GM18502 (cell line): ENCODE results near the gene KLHL24.
"Not testable (repeated sequence)": the region's sequence is repeated elsewhere in the genome, so short reads cannot be mapped to it uniquely, and the experiment has no call there.

Experiments
- ATAC-seq: cut with Tn5 transposase; IDR thresholded peaks from one replicate; pipeline ENCODE4 v1.9.1; 2021; ENCODE audit warnings: mild to moderate bottlenecking; ENCODE audit not compliant: unreplicated experiment, poor library complexity

Gene KLHL24, protein sequence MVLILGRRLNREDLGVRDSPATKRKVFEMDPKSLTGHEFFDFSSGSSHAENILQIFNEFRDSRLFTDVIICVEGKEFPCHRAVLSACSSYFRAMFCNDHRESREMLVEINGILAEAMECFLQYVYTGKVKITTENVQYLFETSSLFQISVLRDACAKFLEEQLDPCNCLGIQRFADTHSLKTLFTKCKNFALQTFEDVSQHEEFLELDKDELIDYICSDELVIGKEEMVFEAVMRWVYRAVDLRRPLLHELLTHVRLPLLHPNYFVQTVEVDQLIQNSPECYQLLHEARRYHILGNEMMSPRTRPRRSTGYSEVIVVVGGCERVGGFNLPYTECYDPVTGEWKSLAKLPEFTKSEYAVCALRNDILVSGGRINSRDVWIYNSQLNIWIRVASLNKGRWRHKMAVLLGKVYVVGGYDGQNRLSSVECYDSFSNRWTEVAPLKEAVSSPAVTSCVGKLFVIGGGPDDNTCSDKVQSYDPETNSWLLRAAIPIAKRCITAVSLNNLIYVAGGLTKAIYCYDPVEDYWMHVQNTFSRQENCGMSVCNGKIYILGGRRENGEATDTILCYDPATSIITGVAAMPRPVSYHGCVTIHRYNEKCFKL

GRCh38 chr3:183635431-183636220 lies at the start of gene KLHL24:
TSS of gene KLHL24 (plus strand) at chr3:183635623. CDS start at chr3:183650357, 14,734 bp downstream.
- ATAC-seq = peak; percentile 83

DNA sequence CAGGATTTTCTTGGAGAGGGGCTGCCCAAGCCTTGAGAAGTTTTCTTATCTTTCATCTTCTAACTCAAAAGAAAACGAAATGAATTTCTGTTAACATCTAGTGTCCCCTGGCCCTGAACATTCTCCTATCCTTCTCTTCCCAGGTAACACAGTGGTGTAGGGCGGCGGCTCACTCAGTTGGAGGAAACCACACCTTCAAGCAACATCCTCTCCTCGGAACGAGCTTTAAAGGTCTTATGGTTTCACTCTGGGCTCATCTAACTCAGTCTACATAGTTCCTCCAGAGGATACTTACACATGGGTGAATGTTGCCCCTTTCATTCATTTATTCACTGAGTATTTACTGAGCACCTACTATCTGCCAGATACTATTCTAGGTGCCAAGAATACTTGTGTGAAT lies 48.9 kb upstream of the KLHL24 start:
- ATAC-seq = no peak

DNA sequence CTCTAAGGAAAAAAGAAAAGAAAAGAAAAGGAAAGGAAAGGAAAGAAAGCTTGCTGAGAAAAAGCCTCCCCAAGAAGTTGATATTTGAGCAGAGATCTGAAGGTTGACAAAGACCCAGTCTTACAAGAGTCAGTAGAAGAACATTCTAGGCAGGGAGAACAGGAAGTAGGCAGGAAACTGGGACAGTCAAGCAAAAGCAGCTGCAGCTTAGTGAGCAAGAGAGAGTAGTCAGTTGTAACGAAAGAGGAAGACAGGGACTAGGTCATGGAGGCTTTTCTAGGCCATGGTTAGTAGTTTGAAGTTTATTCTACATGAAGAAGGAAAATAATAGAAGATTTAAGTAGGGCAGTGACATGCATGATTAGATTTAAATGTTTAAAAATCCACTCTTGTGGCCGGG lies 48.1 kb upstream of the KLHL24 start:
- no peak for ATAC-seq

DNA sequence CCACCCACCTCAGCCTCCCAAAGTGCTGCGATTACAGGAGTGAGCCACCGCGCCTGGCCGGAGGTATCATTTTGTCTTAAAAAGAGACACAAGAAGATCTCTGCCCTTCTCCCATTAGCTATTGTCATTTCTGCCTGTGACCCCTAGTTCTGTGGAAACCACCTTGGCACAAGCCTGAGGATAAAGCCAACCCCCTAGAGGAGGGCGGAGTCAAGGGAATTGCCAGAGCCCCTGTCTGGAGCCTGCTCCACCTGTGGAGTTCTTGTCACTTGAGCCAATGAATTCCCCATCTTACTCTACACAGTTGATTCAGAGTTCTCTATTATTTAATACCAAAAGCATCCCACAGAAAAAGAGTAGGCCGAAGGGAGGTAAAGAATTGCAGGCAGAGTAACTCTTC lies 45.0 kb upstream of the KLHL24 start:
- no peak for ATAC-seq

- ATAC-seq = peak; percentile 94
Measured at GRCh38 chr3:183591881-183592521, 43.4 kb upstream of the KLHL24 start.

DNA sequence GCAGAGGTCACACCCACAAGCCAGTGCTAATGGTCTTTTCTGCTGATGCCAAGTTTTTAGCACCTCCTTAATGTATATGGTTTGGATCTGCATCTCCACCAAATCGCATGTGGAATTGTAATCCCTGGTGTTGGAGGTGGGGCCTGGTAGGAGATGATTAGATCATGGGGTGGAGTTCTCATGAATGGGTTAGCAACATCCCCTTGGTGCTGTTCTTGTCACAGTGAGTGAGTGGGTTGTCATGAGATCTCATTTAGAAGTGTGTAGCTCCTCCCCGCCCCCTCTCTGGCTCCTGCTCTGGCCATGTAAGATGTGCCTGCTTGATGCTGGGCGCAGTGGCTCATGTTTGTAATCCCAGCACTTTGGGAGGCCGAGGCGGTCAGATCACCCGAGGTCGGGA lies 42.6 kb upstream of the KLHL24 start:
- no peak for ATAC-seq

DNA sequence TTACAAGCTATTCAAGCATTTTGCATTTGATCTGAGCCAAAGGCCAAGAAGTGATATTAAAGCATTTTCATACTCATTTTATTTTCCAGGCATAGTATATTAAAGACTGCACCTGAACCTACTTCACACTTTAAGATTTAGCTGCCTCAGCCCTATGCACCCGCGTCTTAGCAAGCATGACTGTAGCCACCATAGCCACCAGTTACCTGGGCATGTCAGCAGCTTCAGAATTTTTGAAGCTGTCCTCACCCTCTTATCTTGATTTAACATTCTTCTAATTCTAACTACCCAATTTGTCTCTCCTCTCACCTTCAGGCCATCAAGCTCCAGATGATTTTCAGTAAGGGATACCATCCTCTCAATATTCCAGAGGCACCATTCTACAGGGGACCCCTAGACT lies 40.8 kb upstream of the KLHL24 start:
- no peak for ATAC-seq

GRCh38 chr3:183597959-183598358 lies 37.5 kb upstream of the KLHL24 start:
- ATAC-seq = no peak

- ATAC-seq = not testable (repeated sequence)
Measured at GRCh38 chr3:183611326-183611725, 24.1 kb upstream of the KLHL24 start.

GRCh38 chr3:183613366-183614285 lies 21.8 kb upstream of the KLHL24 start:
- ATAC-seq = no peak

DNA sequence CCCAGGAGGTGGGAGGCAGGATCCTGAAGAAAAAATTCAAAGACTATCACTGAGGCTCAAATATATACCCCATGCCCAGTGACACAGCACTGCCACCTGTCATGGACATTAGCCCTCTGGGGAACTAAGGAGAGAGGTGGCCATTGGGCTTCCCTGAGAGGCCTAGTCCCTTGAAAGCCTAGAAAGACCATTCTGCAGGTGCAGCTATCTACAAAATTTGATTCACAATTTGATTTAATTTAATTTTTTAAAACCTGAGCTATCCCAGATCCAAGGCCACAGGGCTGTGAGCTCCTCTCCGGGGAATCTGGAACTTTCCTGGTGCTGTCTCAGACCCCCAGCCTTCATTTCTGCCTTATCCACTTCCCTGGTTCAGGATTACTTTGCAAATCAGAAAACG lies 16.9 kb upstream of the KLHL24 start:
- ATAC-seq = no peak

DNA sequence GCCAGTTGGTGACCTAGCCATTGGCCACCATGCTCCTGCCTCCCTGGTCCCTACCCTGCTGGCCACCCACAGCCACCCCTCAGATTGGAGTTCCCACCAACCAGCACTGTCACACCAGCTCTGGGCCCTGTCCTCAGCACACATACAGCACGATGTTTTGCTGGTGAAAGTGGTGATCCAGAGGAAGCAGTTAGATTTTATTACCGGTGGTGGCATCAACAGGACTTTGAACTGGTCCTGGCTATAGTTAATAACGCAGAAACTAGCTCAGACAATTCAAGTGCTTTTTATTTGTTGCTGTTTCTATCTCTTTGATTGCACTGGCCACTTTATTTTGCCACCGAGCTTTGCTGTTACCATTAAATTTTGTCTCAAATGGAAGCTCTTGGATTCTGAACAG lies 16.4 kb upstream of the KLHL24 start:
- ATAC-seq = no peak

GRCh38 chr3:183619624-183620251 lies 15.7 kb upstream of the KLHL24 start:
- no peak for ATAC-seq

DNA sequence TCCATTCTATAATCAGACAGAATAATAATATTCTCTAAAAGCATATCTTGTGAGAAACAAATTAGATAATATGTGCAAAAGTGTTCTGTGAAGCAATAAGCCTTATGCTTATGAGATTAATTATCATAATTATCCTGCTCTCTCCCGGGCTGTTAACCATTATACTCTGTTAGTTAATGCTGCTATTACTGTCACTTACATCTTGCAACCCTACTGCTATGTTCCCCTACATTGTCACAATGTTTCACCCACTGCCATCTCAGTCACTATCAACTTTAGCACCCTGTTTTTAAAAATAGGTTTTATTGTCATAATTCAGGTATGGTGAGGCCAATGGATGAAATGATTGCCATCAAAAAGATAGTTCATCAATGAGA lies 15.2 kb upstream of the KLHL24 start:
- ATAC-seq = no peak

GRCh38 chr3:183622473-183622872 lies 12.9 kb upstream of the KLHL24 start:
- ATAC-seq = not testable (repeated sequence)

GRCh38 chr3:183626877-183627594 lies 8.4 kb upstream of the KLHL24 start:
- ATAC-seq = no peak

GRCh38 chr3:183629546-183630301 lies 5.7 kb upstream of the KLHL24 start:
- no peak for ATAC-seq

DNA sequence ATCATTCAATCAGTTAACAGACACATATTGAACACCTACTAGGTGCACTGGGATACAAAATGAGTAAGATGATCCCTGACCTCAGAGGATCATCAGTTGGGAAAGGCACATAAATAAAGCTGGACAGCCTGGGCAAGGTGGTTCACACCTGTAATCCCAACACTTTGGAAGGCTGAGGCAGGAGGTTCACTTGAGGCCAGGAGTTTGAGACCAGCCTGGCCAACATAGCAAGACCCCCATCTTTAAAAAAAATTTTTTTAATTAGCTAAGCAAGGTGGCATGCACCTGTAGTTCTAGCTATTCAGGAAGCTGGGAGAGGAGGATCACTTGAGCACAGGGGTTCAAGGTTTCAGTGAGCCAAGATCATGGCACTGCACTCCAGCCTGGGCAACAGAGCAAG lies 3.7 kb upstream of the KLHL24 start:
- no peak for ATAC-seq
